ENCODE measurements around the gene ST6GALNAC6. TPM values are rescaled to one million over a fixed set of nuclear protein-coding genes. Genes with fewer than 3 reads are reported as not detected.

Gene ST6GALNAC6
- total and polyA plus RNA-seq, 4 donors: 22.5 to 40.4 (median 32.3) TPM

GRCh38 chr9:127893392-127893791 lies 6.0 kb downstream of the ST6GALNAC6 start (continued):
- no peak for TF ChIP-seq REST (IDR thresholded peaks at IDR 0.05)
- TF ChIP-seq NR2F2 (IDR thresholded peaks at IDR 0.05): no peak

GRCh38 chr9:127892831-127893230 lies 6.6 kb downstream of the ST6GALNAC6 start:
- Histone ChIP-seq H3K4me3 (ENCODE audit: low read depth in 1 of 3, low read length in 3 of 3) (no peak overlapping the region), H3K9me3 (ENCODE audit: control insufficient read depth in 4 of 4, low read length in 3 of 4) (peaks cover 0 to 6% (median 5%) of the 10 kb centered on the region in 4 donors), H3K9ac (ENCODE audit: low read depth in 1 of 2, low read length in 2 of 2) (no peak overlapping the region), H3K27me3 (ENCODE audit: control insufficient read depth in 4 of 4, insufficient read depth in 4 of 4, low read length in 3 of 4) (no peaks in the 10 kb centered on the region), H3K4me1 (ENCODE audit: control insufficient read depth in 4 of 4, insufficient read depth in 4 of 4, low read length in 3 of 4) (peaks cover 0 to 18% (median 17%) of the 10 kb centered on the region in 4 donors), H3K27ac (ENCODE audit: low read depth in 1 of 2, low read length in 2 of 2) (no peak overlapping the region), H3K36me3 (ENCODE audit: control insufficient read depth in 4 of 4, insufficient read depth in 3 of 4, low read depth in 1 of 4, low read length in 3 of 4) (peaks cover 25 to 55% (median 38%) of the 10 kb centered on the region in 4 donors)
- no peak for TF ChIP-seq ATF3 (IDR thresholded peaks at IDR 0.05)
- TF ChIP-seq YY1 (IDR thresholded peaks at IDR 0.05): no peak
- TF ChIP-seq HNF4G (IDR thresholded peaks at IDR 0.05): no peak
- 83% methylated on average over 6 of the region's 6 CpGs for WGBS
- no peak for DNase-seq (ENCODE audit: low spot score)

GRCh38 chr9:127890053-127890452 lies 9.3 kb downstream of the ST6GALNAC6 start:
- WGBS: 97% methylated on average over 3 of the region's 3 CpGs
- Histone ChIP-seq H3K27ac (ENCODE audit: low read depth in 1 of 2, low read length in 2 of 2) (no peak overlapping the region), H3K9ac (ENCODE audit: low read depth in 1 of 2, low read length in 2 of 2) (no peak overlapping the region), H3K4me1 (ENCODE audit: control insufficient read depth in 4 of 4, insufficient read depth in 4 of 4, low read length in 3 of 4) (no peaks in the 10 kb centered on the region), H3K4me3 (ENCODE audit: low read depth in 1 of 3, low read length in 3 of 3) (no peak overlapping the region), H3K36me3 (ENCODE audit: control insufficient read depth in 4 of 4, insufficient read depth in 3 of 4, low read depth in 1 of 4, low read length in 3 of 4) (peaks cover 30 to 64% (median 49%) of the 10 kb centered on the region in 4 donors), H3K9me3 (ENCODE audit: control insufficient read depth in 4 of 4, low read length in 3 of 4) (peaks cover 0 to 6% (median 5%) of the 10 kb centered on the region in 4 donors), H3K27me3 (ENCODE audit: control insufficient read depth in 4 of 4, insufficient read depth in 4 of 4, low read length in 3 of 4) (no peaks in the 10 kb centered on the region)
- TF ChIP-seq RXRA (IDR thresholded peaks at IDR 0.05) (no peak), FOXA2 (IDR thresholded peaks at IDR 0.05) (no peak), ZBTB33 (IDR thresholded peaks at IDR 0.05) (no peak), TAF1 (conservative IDR thresholded peaks at IDR 0.05) (no peak), CTCF (IDR thresholded peaks at IDR 0.05; ENCODE audit: low read depth, low read length, missing input control) (no peak), GABPA (IDR thresholded peaks at IDR 0.05 in 1 of 2, conservative IDR thresholded peaks at IDR 0.05 in 1 of 2) (no peak), HNF4A (conservative IDR thresholded peaks at IDR 0.05) (no peak), REST (IDR thresholded peaks at IDR 0.05) (no peak), RAD21 (IDR thresholded peaks at IDR 0.05) (no peak), MAX (IDR thresholded peaks at IDR 0.05) (no peak), ATF3 (IDR thresholded peaks at IDR 0.05) (no peak), SP1 (IDR thresholded peaks at IDR 0.05) (no peak), EGR1 (IDR thresholded peaks at IDR 0.05; ENCODE audit: low read depth in 2 of 2) (no peak), FOXA1 (IDR thresholded peaks at IDR 0.05) (no peak), HNF4G (IDR thresholded peaks at IDR 0.05) (no peak), NR2F2 (IDR thresholded peaks at IDR 0.05) (no peak), YY1 (IDR thresholded peaks at IDR 0.05) (no peak), JUND (IDR thresholded peaks at IDR 0.05) (no peak)
- DNase-seq (ENCODE audit: low spot score): no peak
